IMR-90 (cell line): Measurements from ENCODE around the gene MAP3K1. TPM values are rescaled to one million over a fixed set of nuclear protein-coding genes. Genes with fewer than 3 reads are reported as not detected.

ENCODE experiments used
- ATAC-seq: fragments of 200-7000 bp; cut with Tn5 transposase; 2 replicates; pipeline ENCODE4 v1.9.1; 2020; ENCODE audit warnings: low read depth, mild to moderate bottlenecking, moderate library complexity
- BruUV-seq: library from RNA; stranded (reverse); fragments of 400-500 nt; replicated peaks from 2 replicates; lab custom pipeline; 2021; lab: Mats Ljungman, UMichigan
- CTCF ChIA-PET: fragments of 300-600 bp; formaldehyde crosslinking; extraction: SDS; loops from one replicate; lab custom pipeline; 2021; ENCODE audit warnings: antibody characterized with exemption; lab: Yijun Ruan, JAX
- POLR2A ChIA-PET: fragments of 300-600 bp; sonication (Branson Sonifier 250); formaldehyde crosslinking; loops from one replicate; lab custom pipeline; 2022; ENCODE audit warnings: antibody characterized with exemption; ENCODE audit not compliant: unreplicated experiment; lab: Charles Lee
- DNase-seq: peaks from one replicate; pipeline ENCODE4 v3.0.0; 2013
- H2AFZ ChIP-seq: replicated peaks from 2 replicates; pipeline ENCODE3; 2013; ENCODE audit warnings: low read length, mild to moderate bottlenecking; ENCODE audit not compliant: poor library complexity
- H2AK5ac ChIP-seq: 2 replicates; pipeline ENCODE4 v1.6.1; 2013; ENCODE audit warnings: low read depth, low read length, inconsistent platforms
- H2AK9ac ChIP-seq: replicated peaks from 2 replicates; pipeline ENCODE3; 2013; ENCODE audit warnings: mild to moderate bottlenecking, low read depth, low read length, moderate library complexity; ENCODE audit not compliant: poor library complexity
- H2BK120ac ChIP-seq: 2 replicates; pipeline ENCODE4 v1.6.1; 2013; ENCODE audit warnings: low read depth, low read length, inconsistent platforms
- H2BK15ac ChIP-seq: 3 replicates; pipeline ENCODE4 v1.6.1; 2013; ENCODE audit warnings: low read depth, low read length, inconsistent platforms
- H2BK20ac ChIP-seq: 2 replicates; pipeline ENCODE4 v1.6.1; 2013; ENCODE audit warnings: low read depth, mild to moderate bottlenecking, inconsistent platforms, low read length, moderate library complexity
- H2BK5ac ChIP-seq: 2 replicates; pipeline ENCODE4 v1.6.1; 2013; ENCODE audit warnings: mild to moderate bottlenecking, low read depth, low read length, inconsistent platforms; ENCODE audit not compliant: poor library complexity, severe bottlenecking
- H3K14ac ChIP-seq: replicated peaks from 2 replicates; pipeline ENCODE4 v1.6.1; 2013; ENCODE audit warnings: low read depth, low read length, inconsistent platforms
- H3K18ac ChIP-seq: 2 replicates; pipeline ENCODE4 v1.6.1; 2013; ENCODE audit warnings: low read depth, low read length, control low read depth
- H3K23ac ChIP-seq: 2 replicates; pipeline ENCODE4 v1.6.1; 2013; ENCODE audit warnings: low read depth, low read length, inconsistent platforms
- H3K27ac ChIP-seq: 2 replicates; pipeline ENCODE4 v1.5.1; 2013; ENCODE audit warnings: mild to moderate bottlenecking, control low read depth, low read length; ENCODE audit not compliant: insufficient read depth
- H3K27me3 ChIP-seq: 2 replicates; pipeline ENCODE4 v1.6.1; 2013; ENCODE audit warnings: low read length; ENCODE audit not compliant: control insufficient read depth, insufficient read depth
- H3K36me3 ChIP-seq: 2 replicates; pipeline ENCODE4 v1.6.1; 2013; ENCODE audit warnings: low read length, mixed read lengths; ENCODE audit not compliant: control insufficient read depth, insufficient read depth
- H3K4ac ChIP-seq: 2 replicates; pipeline ENCODE4 v1.6.1; 2013; ENCODE audit warnings: low read depth, low read length, inconsistent platforms
- H3K4me1 ChIP-seq: 2 replicates; pipeline ENCODE4 v1.6.1; 2013; ENCODE audit warnings: low read length, mixed read lengths; ENCODE audit not compliant: control insufficient read depth, insufficient read depth
- H3K4me2 ChIP-seq: 2 replicates; pipeline ENCODE4 v1.6.1; 2013; ENCODE audit warnings: low read depth, mild to moderate bottlenecking, control low read depth, low read length, moderate library complexity
- H3K4me3 ChIP-seq: 2 replicates; pipeline ENCODE4 v1.5.1; 2013; ENCODE audit warnings: low read depth, mild to moderate bottlenecking, control low read depth, low read length, moderate library complexity; ENCODE audit not compliant: insufficient read depth
- H3K56ac ChIP-seq: 2 replicates; pipeline ENCODE4 v1.6.1; 2013; ENCODE audit warnings: low read length, inconsistent platforms; ENCODE audit not compliant: insufficient read depth; ENCODE audit errors: extremely low read depth
- H3K79me1 ChIP-seq, 2 experiments: 2 replicates each; pipeline ENCODE4 v1.6.1; 2013; ENCODE audit warnings: low read length in 2 of 2, inconsistent platforms in 1 of 2, low read depth in 1 of 2
- H3K9ac ChIP-seq: 2 replicates; pipeline ENCODE4 v1.6.1; 2013; ENCODE audit warnings: low read depth, low read length, control low read depth
- H3K9me1 ChIP-seq: 2 replicates; pipeline ENCODE4 v1.6.1; 2013; ENCODE audit warnings: low read length, inconsistent platforms; ENCODE audit not compliant: insufficient read depth
- H3K9me3 ChIP-seq: 2 replicates; pipeline ENCODE4 v1.6.1; 2013; ENCODE audit warnings: low read length; ENCODE audit not compliant: control insufficient read depth, insufficient read depth
- H4K20me1 ChIP-seq: 2 replicates; pipeline ENCODE4 v1.6.1; 2013; ENCODE audit warnings: low read length, inconsistent platforms; ENCODE audit not compliant: insufficient read depth
- H4K5ac ChIP-seq: 2 replicates; pipeline ENCODE4 v1.6.1; 2013; ENCODE audit warnings: mild to moderate bottlenecking, low read depth, low read length, control low read depth
- H4K8ac ChIP-seq, 2 experiments: 2 replicates each; pipeline ENCODE4 v1.6.1; 2013; ENCODE audit warnings: low read depth in 2 of 2, low read length in 2 of 2, control low read depth in 1 of 2, inconsistent platforms in 1 of 2
- H4K91ac ChIP-seq: 2 replicates; pipeline ENCODE4 v1.6.1; 2013; ENCODE audit warnings: low read depth, low read length, inconsistent platforms; ENCODE audit not compliant: insufficient read depth
- FOS ChIP-seq: fragments of 150-350 bp; IDR thresholded peaks from 2 replicates; pipeline ENCODE4 v1.6.1; 2016; ENCODE audit warnings: low read depth, low read length
- POLR2A ChIP-seq: IDR thresholded peaks from 2 replicates; pipeline ENCODE4 v1.6.1; 2012; ENCODE audit warnings: mild to moderate bottlenecking, low read depth, low read length
- RAD21 ChIP-seq: IDR thresholded peaks from 2 replicates; pipeline ENCODE4 v1.6.1; 2012; ENCODE audit warnings: low read length, improper control_type of control experiment
- WGBS, 2 experiments: methylation state at CpG; one replicate each; pipeline versions ENCODE4 v1.1.5 to v1.1.7; 2013; ENCODE audit warnings: missing lambda C conversion rate in 2 of 2; ENCODE audit not compliant: insufficient read length in 1 of 2; ENCODE audit errors: extremely low coverage in 2 of 2; 5-methylcytosine and 5-hydroxymethylcytosine counted together
- dilution Hi-C: fragments of 300-500 bp; cut with HindIII; formaldehyde crosslinking; loops from one replicate; pipeline ENCODE4 v1.14.3; 2018; ENCODE audit warnings: low sequenced_read_pairs; ENCODE audit not compliant: unreplicated experiment
- in situ Hi-C: fragments of 300-500 bp; cut with MboI; formaldehyde crosslinking; loops from 3 replicates; pipeline ENCODE4 v1.14.3; 2019; ENCODE audit warnings: low sequenced_read_pairs, inconsistent platforms, mixed read lengths
- intact Hi-C: fragments of 100-400 bp; cut with micrococcal nuclease; formaldehyde crosslinking; loops from 2 replicates; pipeline ENCODE4 v1.10.0; 2022
- polyA plus RNA-seq, 3 experiments: library from polyadenylated mRNA; depleted of rRNA; stranded (reverse); fragments of >200 nt; gene quantifications; 2 replicates each; pipeline ENCODE4 v1.2.3, GENCODE V29; 2012; ENCODE audit warnings: low replicate concordance in 1 of 3
- total RNA-seq: library from RNA; depleted of rRNA; stranded (reverse); fragments of >200 nt; gene quantifications from 2 replicates; pipeline ENCODE4 v1.2.3, GENCODE V29; 2012
- TF ChIP-seq, protein P1 (sequence below): conservative IDR thresholded peaks from 2 replicates; pipeline ENCODE4 v1.5.1; 2012; ENCODE audit warnings: mild to moderate bottlenecking, low read depth, low read length, improper control_type of control experiment

The MAP3K1 gene
- total and polyA plus RNA-seq, 2 of the 4 experiments (the other 2 are of a cell fraction), result 3.8 to 18.8 TPM

DNA sequence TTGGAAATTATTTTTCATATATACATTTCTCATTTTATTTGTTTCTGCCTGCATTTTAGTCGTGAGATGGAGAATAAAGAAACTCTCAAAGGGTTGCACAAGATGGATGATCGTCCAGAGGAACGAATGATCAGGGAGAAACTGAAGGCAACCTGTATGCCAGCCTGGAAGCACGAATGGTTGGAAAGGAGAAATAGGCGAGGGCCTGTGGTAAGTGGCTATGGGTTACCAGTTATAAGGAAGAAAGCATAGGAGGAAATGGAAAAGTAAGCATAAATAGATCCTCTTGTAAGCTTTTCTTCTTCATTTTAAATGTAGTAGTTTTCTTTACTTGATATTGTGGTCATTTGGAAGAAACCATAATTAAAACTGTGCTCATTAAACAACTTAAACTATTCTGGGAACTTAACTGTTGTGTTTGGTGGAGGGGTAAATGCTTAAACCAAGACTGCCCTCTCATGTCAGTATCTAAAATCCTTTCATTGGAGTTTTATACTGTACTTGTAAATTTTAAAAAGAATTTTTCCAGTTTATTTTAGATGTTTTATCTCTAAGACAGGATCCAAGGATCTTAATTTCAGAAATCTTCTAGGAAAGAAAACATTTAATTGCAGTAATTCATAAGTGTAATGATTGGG is 41.3 kb downstream of the MAP3K1 start:
- no peak overlapping the region for H4K91ac ChIP-seq
- H3K36me3 ChIP-seq, result peaks cover 7% of the 10 kb centered on the region
- no peak overlapping the region for H2BK15ac ChIP-seq
- H3K9me1 ChIP-seq, result peaks cover 6% of the 10 kb centered on the region
- BruUV-seq, result no TSS peak
- no peak overlapping the region for H2AK9ac ChIP-seq
- no peak overlapping the region for H3K4ac ChIP-seq
- ATAC-seq, result no peak
- H2BK120ac ChIP-seq, result no peak overlapping the region
- in situ Hi-C loops (no loop called here), dilution Hi-C loops (no loop called here), intact Hi-C loops (no loop called here)
- ChIA-PET CTCF (no interaction called here), POLR2A (no interaction called here)
- H3K56ac ChIP-seq, result no peak overlapping the region
- H3K4me1 ChIP-seq, result peaks cover 10% of the 10 kb centered on the region
- H3K27ac ChIP-seq, result no peak overlapping the region
- H2AK5ac ChIP-seq, result no peak overlapping the region
- H3K9ac ChIP-seq, result no peak overlapping the region
- H4K20me1 ChIP-seq, result peaks cover 46% of the 10 kb centered on the region
- no peak overlapping the region for H4K8ac ChIP-seq
- no peak overlapping the region for H3K4me2 ChIP-seq
- H2AFZ ChIP-seq, result no peak overlapping the region
- H3K9me3 ChIP-seq, result no peaks in the 10 kb centered on the region
- H3K27me3 ChIP-seq, result no peaks in the 10 kb centered on the region
- H2BK20ac ChIP-seq, result no peak overlapping the region
- TF ChIP-seq RAD21 (no peak), FOS (no peak), POLR2A (no peak)
- TF ChIP-seq, protein P1, sequence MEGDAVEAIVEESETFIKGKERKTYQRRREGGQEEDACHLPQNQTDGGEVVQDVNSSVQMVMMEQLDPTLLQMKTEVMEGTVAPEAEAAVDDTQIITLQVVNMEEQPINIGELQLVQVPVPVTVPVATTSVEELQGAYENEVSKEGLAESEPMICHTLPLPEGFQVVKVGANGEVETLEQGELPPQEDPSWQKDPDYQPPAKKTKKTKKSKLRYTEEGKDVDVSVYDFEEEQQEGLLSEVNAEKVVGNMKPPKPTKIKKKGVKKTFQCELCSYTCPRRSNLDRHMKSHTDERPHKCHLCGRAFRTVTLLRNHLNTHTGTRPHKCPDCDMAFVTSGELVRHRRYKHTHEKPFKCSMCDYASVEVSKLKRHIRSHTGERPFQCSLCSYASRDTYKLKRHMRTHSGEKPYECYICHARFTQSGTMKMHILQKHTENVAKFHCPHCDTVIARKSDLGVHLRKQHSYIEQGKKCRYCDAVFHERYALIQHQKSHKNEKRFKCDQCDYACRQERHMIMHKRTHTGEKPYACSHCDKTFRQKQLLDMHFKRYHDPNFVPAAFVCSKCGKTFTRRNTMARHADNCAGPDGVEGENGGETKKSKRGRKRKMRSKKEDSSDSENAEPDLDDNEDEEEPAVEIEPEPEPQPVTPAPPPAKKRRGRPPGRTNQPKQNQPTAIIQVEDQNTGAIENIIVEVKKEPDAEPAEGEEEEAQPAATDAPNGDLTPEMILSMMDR, result peak; percentile 15; the same call in 1 of the 2 replicates
- H2BK5ac ChIP-seq, result no peak overlapping the region
- no peak overlapping the region for H4K5ac ChIP-seq
- H3K4me3 ChIP-seq, result no peak overlapping the region
- peaks cover 29 to 45% of the 10 kb centered on the region in 2 experiments for H3K79me1 ChIP-seq
- no peak overlapping the region for H3K18ac ChIP-seq
- H3K14ac ChIP-seq, result no peak overlapping the region
- DNase-seq, result no peak
- WGBS, 2 experiments, result 53% methylated on average over 3 of the region's 5 CpGs; no CpG with 5 or more reads in 1 of the 2 experiments
- peak overlapping the region; percentile 45 for H3K23ac ChIP-seq
